GM23248 (cell line): Measurements from ENCODE around the gene ZNF716. TPM values are rescaled to one million over a fixed set of nuclear protein-coding genes. Genes with fewer than 3 reads are reported as not detected.

ENCODE experiments used
- DNase-seq: peaks from one replicate; pipeline ENCODE4 v3.0.0-alpha.2; 2015
- H2AFZ ChIP-seq: fragments of 200-600 bp; sonication (generic); 2 replicates; pipeline ENCODE4 v1.6.1; 2016; ENCODE audit warnings: antibody characterized with exemption
- H3F3A ChIP-seq: fragments of 200-600 bp; sonication (generic); 2 replicates; pipeline ENCODE4 v1.6.1; 2016; ENCODE audit warnings: mild to moderate bottlenecking, antibody characterized with exemption, mixed run types; ENCODE audit not compliant: insufficient read depth
- H3K27ac ChIP-seq: fragments of 200-600 bp; sonication (generic); 2 replicates; pipeline ENCODE4 v1.5.1; 2016; ENCODE audit warnings: mild to moderate bottlenecking
- H3K27me3 ChIP-seq: fragments of 200-600 bp; sonication (generic); replicated peaks from 2 replicates; pipeline ENCODE4 v1.6.1; 2016; ENCODE audit warnings: mild to moderate bottlenecking; ENCODE audit not compliant: insufficient read depth
- H3K36me3 ChIP-seq: fragments of 200-600 bp; sonication (generic); 2 replicates; pipeline ENCODE4 v1.6.1; 2016; ENCODE audit warnings: low read depth, mild to moderate bottlenecking
- H3K4me1 ChIP-seq: fragments of 200-600 bp; sonication (generic); 2 replicates; pipeline ENCODE4 v1.6.1; 2016; ENCODE audit warnings: mild to moderate bottlenecking; ENCODE audit not compliant: insufficient read depth
- H3K4me2 ChIP-seq: fragments of 200-600 bp; sonication (generic); one replicate; pipeline ENCODE4 v1.6.1; 2016; ENCODE audit warnings: mild to moderate bottlenecking; ENCODE audit not compliant: unreplicated experiment
- H3K4me3 ChIP-seq: fragments of 200-600 bp; sonication (generic); 2 replicates; pipeline ENCODE4 v1.5.1; 2016; ENCODE audit warnings: mild to moderate bottlenecking
- H3K79me2 ChIP-seq: fragments of 200-600 bp; sonication (generic); 2 replicates; pipeline ENCODE4 v1.6.1; 2016; ENCODE audit warnings: mild to moderate bottlenecking; ENCODE audit not compliant: insufficient read depth
- H3K9ac ChIP-seq: fragments of 200-600 bp; sonication (generic); 2 replicates; pipeline ENCODE4 v1.6.1; 2016; ENCODE audit warnings: mild to moderate bottlenecking
- H3K9me2 ChIP-seq: fragments of 200-600 bp; sonication (generic); 2 replicates; pipeline ENCODE4 v1.6.1; 2016; ENCODE audit warnings: mixed run types, mild to moderate bottlenecking, moderate library complexity; ENCODE audit not compliant: insufficient read depth
- H3K9me3 ChIP-seq: fragments of 200-600 bp; sonication (generic); one replicate; pipeline ENCODE4 v1.6.1; 2017; ENCODE audit warnings: low read depth
- H4K20me1 ChIP-seq: fragments of 200-600 bp; sonication (generic); 2 replicates; pipeline ENCODE4 v1.6.0; 2016; ENCODE audit not compliant: insufficient read depth
- EZH2 ChIP-seq: fragments of 200-600 bp; sonication (generic); IDR thresholded peaks from 2 replicates; pipeline ENCODE4 v1.6.1; 2018; ENCODE audit warnings: antibody characterized with exemption, mild to moderate bottlenecking; ENCODE audit not compliant: insufficient read depth, poor library complexity, severe bottlenecking
- EZH2phosphoT487 ChIP-seq: fragments of 200-600 bp; sonication (generic); IDR thresholded peaks from 2 replicates; pipeline ENCODE4 v1.6.1; 2018; ENCODE audit warnings: antibody characterized with exemption, moderate library complexity, mild to moderate bottlenecking, low read depth; ENCODE audit not compliant: insufficient read depth
- WGBS, 2 experiments: methylation state at CpG; one replicate each; pipeline ENCODE4 v1.1.6; 2015 to 2017; ENCODE audit warnings: low lambda C conversion rate in 2 of 2, low coverage in 1 of 2; ENCODE audit errors: missing lambda C conversion rate in 2 of 2; 5-methylcytosine and 5-hydroxymethylcytosine counted together
- in situ Hi-C: fragments of 300-500 bp; cut with MboI; formaldehyde crosslinking; loops from 2 replicates; pipeline ENCODE4 v1.15.0; 2020
- polyA plus RNA-seq: library from polyadenylated mRNA; unstranded; fragments of >200 nt; fragmentation: Nextera tagmentation; extraction: Ambion mirVana; gene quantifications from 2 replicates; pipeline ENCODE4 v1.2.1, GENCODE V29; 2016
- total RNA-seq: library from RNA; depleted of rRNA; stranded (reverse); fragments of >200 nt; shearing (Covaris generic); gene quantifications from 2 replicates; pipeline ENCODE4 v1.2.3, GENCODE V29; 2014

Gene ZNF716
- total and polyA plus RNA-seq, 2 experiments from 2014 or later: not detected

- DNase-seq: no peak
- Histone ChIP-seq H3K4me2 (no peak overlapping the region), H3K36me3 (no peaks in the 10 kb centered on the region), H3K9ac (no peak overlapping the region), H3K9me2 (no peaks in the 10 kb centered on the region), H3K4me1 (no peaks in the 10 kb centered on the region), H3K79me2 (no peaks in the 10 kb centered on the region), H3K27ac (no peak overlapping the region), H3K27me3 (no peaks in the 10 kb centered on the region), H3F3A (no peaks in the 10 kb centered on the region), H4K20me1 (no peaks in the 10 kb centered on the region), H3K9me3 (no peaks in the 10 kb centered on the region), H2AFZ (no peak overlapping the region), H3K4me3 (no peak overlapping the region)
- WGBS, 2 experiments: 25 to 53% methylated on average over 4 to 5 of the region's 5 CpGs
- TF ChIP-seq EZH2 (no peak), EZH2phosphoT487 (no peak)
- in situ Hi-C loops: no loop called here
These were observed 34.7 kb upstream of the ZNF716 start for GRCh38 chr7:57415326-57415725.

- Histone ChIP-seq H3K4me1 (no peaks in the 10 kb centered on the region), H3K9ac (no peak overlapping the region), H3K36me3 (no peaks in the 10 kb centered on the region), H2AFZ (no peak overlapping the region), H3K27ac (no peak overlapping the region), H3K27me3 (no peaks in the 10 kb centered on the region), H3K79me2 (no peaks in the 10 kb centered on the region), H3F3A (no peaks in the 10 kb centered on the region), H3K9me2 (no peaks in the 10 kb centered on the region), H3K9me3 (no peaks in the 10 kb centered on the region), H4K20me1 (no peaks in the 10 kb centered on the region), H3K4me2 (no peak overlapping the region), H3K4me3 (no peak overlapping the region)
- 32 to 36% methylated on average over 7 to 9 of the region's 9 CpGs for WGBS, 2 experiments
- DNase-seq: no peak
- TF ChIP-seq EZH2: no peak
- TF ChIP-seq EZH2phosphoT487: no peak
- in situ Hi-C loops: no loop called here
These were observed 34.2 kb upstream of the ZNF716 start for GRCh38 chr7:57415730-57416129.

DNA sequence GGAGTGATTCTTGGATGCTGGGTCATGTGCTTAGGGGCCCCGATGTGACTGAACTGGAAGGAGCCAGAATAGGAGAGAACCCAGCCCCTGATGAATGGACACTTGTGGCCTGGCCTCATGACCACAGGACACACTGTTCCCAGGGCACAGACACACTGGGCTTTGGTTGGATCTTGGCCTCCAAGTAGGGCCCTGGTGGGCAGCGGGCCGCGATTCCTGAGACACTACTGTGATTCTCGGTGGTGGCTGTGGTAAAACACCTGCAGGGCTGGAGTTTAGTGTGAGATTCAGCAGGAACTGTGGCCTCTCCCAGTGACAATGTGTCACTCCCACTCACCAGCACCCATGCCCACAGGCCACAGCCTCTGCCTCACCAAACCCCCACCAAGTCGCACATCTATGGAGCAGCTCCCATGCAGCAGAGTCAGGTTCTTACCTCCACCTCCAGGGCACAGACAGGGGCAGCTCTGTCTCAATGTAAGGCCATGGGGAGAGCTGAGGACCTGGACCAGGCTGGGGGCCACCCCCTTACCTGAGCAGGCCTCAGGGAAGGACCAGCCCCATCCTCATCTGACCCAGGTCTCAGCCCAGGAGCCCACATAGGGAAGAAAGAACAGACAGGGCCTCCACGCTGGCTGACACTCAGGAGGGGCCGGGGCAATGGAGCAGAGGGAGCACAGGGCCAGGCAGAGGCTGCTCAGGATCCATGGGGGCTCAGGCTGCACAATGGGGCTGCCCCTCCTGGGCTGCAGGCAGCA, 33.2 kb upstream of the ZNF716 start:
- in situ Hi-C loops: no loop called here
- Histone ChIP-seq H3K9ac (no peak overlapping the region), H3K27me3 (no peaks in the 10 kb centered on the region), H3K9me3 (no peaks in the 10 kb centered on the region), H3K4me3 (no peak overlapping the region), H4K20me1 (no peaks in the 10 kb centered on the region), H2AFZ (no peak overlapping the region), H3K9me2 (no peaks in the 10 kb centered on the region), H3K4me2 (no peak overlapping the region), H3K27ac (no peak overlapping the region), H3K4me1 (no peaks in the 10 kb centered on the region), H3K79me2 (no peaks in the 10 kb centered on the region), H3F3A (no peaks in the 10 kb centered on the region), H3K36me3 (no peaks in the 10 kb centered on the region)
- TF ChIP-seq EZH2phosphoT487: no peak
- no peak for TF ChIP-seq EZH2
- no peak for DNase-seq
- WGBS, 2 experiments: 33 to 57% methylated on average over 3 to 7 of the region's 8 CpGs

DNA sequence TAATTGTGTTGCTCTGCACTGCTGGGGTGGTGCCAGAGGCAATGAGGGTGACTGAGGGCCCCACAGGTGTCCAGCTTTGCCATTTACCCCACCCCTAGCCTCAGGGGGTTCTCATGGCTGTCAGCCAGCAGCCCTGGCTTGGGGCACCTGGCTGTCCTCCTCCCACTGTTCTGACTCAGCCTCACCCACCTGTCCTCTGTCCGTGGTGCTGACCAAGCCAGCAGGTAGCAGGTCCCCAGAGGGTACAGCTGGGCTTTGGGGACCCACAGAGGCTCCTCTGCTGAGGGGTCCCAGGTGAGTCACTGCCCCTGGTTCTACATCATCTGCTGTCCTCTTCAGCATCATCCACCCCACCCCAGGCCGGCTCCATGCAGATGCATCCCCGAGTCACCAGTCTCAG, 32.2 kb upstream of the ZNF716 start:
- Histone ChIP-seq H3F3A (no peaks in the 10 kb centered on the region), H3K27ac (no peak overlapping the region), H3K9me2 (no peaks in the 10 kb centered on the region), H3K27me3 (no peaks in the 10 kb centered on the region), H2AFZ (no peak overlapping the region), H4K20me1 (no peaks in the 10 kb centered on the region), H3K4me2 (no peak overlapping the region), H3K79me2 (no peaks in the 10 kb centered on the region), H3K36me3 (no peaks in the 10 kb centered on the region), H3K4me3 (no peak overlapping the region), H3K9me3 (no peaks in the 10 kb centered on the region), H3K4me1 (no peaks in the 10 kb centered on the region), H3K9ac (no peak overlapping the region)
- no peak for TF ChIP-seq EZH2
- TF ChIP-seq EZH2phosphoT487: no peak
- in situ Hi-C loops: no loop called here
- WGBS, 2 experiments: 20 to 24% methylated on average over 3 of the region's 3 CpGs
- DNase-seq: no peak

DNA sequence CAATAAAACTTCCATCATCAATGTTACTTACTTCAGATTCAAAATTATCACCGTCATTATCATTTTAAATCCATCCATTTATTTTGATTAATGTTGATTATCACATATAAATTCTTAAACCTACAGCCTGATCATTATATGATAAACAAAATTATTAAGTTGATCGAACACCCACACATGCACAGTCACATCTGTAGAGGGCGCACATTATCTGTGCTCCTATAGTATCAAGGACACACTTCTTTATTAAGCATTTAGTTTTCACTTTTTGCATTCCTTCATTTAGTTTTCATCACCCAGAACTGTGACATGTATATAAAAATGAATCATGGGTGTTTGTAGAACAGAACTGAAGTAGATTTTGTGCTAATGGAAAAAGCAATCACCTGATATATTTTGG, 26.2 kb upstream of the ZNF716 start:
- DNase-seq: no peak
- Histone ChIP-seq H3K36me3 (no peaks in the 10 kb centered on the region), H3K9ac (no peak overlapping the region), H3K79me2 (no peaks in the 10 kb centered on the region), H3K9me3 (no peaks in the 10 kb centered on the region), H3K27me3 (no peaks in the 10 kb centered on the region), H3K4me3 (no peak overlapping the region), H3F3A (no peaks in the 10 kb centered on the region), H3K4me2 (no peak overlapping the region), H4K20me1 (no peaks in the 10 kb centered on the region), H2AFZ (no peak overlapping the region), H3K4me1 (no peaks in the 10 kb centered on the region), H3K9me2 (no peaks in the 10 kb centered on the region), H3K27ac (no peak overlapping the region)
- in situ Hi-C loops: no loop called here
- WGBS, 2 experiments: 9 to 10% methylated on average over 3 of the region's 3 CpGs
- TF ChIP-seq EZH2phosphoT487 (no peak), EZH2 (no peak)
